Motor neuron (in vitro differentiated cells): ENCODE measurements around the gene TRABD2B. TPM values are rescaled to one million over a fixed set of nuclear protein-coding genes. Genes with fewer than 3 reads are reported as not detected.
A peak's percentile ranks its signal among the peaks of the same experiment; 100 is the strongest.

Experiments
- ATAC-seq, 8 experiments: fragments of 200-7000 bp; cut with Tn5 transposase; replicated peaks in 6 of 8; 2 replicates each; pipeline ENCODE4 v1.8.0; 2021; ENCODE audit warnings: mild to moderate bottlenecking in 8 of 8, moderate library complexity in 8 of 8
- H3K27ac ChIP-seq, 2 donors: fragments of 250-450 bp; sonication (Bioruptor Pico); 2 replicates each; pipeline ENCODE4 v1.9.0; 2021; ENCODE audit warnings: antibody characterized with exemption in 2 of 2, mild to moderate bottlenecking in 2 of 2, moderate library complexity in 1 of 2
- H3K4me1 ChIP-seq, 2 donors: fragments of 250-450 bp; sonication (Bioruptor Pico); replicated peaks in 1 of 2; 2 replicates each; pipeline ENCODE4 v1.6.1; 2021; ENCODE audit warnings: antibody characterized with exemption in 2 of 2, mild to moderate bottlenecking in 2 of 2, moderate library complexity in 1 of 2
- H3K4me3 ChIP-seq, 5 donors: fragments of 250-450 bp; sonication (Bioruptor Pico); 2 replicates each; pipeline ENCODE4 v1.9.0; 2021; ENCODE audit warnings: antibody characterized with exemption in 5 of 5, mild to moderate bottlenecking in 5 of 5, moderate library complexity in 4 of 5
- WGBS, 10 experiments: fragments of 450-650 bp; shearing (Covaris generic); methylation state at CpG; one replicate each; pipeline ENCODE4 v1.0.0; 2022; 5-methylcytosine and 5-hydroxymethylcytosine counted together
- in situ Hi-C, 9 experiments: fragments of 400-800 bp; cut with MboI; loops; one replicate each; pipeline ENCODE4 v1.15.0; 2021; ENCODE audit warnings: low sequenced_read_pairs in 9 of 9, low pct_unique_long_range_greater_than_20kb in 2 of 9; ENCODE audit not compliant: unreplicated experiment in 9 of 9
- total RNA-seq, 8 experiments: library from RNA; unstranded; fragments of 300-600 nt; gene quantifications; 2 replicates each; pipeline versions ENCODE4 v1.2.3 to v1.2.4, GENCODE V29; 2022

TRABD2B gene
- total RNA-seq, 8 experiments from 2014 or later, result 0.11 to 1.1 (median 0.42) TPM

GRCh38 chr1:47824716-47825115 is 172.5 kb downstream of the TRABD2B start:
- peak in 4 of 8 experiments; percentile 7 to 77 (median 35) for ATAC-seq
- Histone ChIP-seq H3K27ac (no peak overlapping the region), H3K4me1 (peaks cover 49 to 74% of the 10 kb centered on the region in 2 donors), H3K4me3 (no peak overlapping the region)
- 0 to 72% (median 48%) methylated on average over 1 to 8 of the region's 8 CpGs; no CpG with 5 or more reads in 3 of the 10 experiments for WGBS, 10 experiments
- in situ Hi-C loops, result no loop called here

- Histone ChIP-seq H3K27ac (peak overlapping the region in 1 of 2 donors; percentile 31), H3K4me3 (no peak overlapping the region), H3K4me1 (peaks cover 49 to 69% of the 10 kb centered on the region in 2 donors)
- no peak for ATAC-seq
- 83 to 100% (median 90%) methylated on average over 1 to 2 of the region's 3 CpGs; no CpG with 5 or more reads in 3 of the 10 experiments for WGBS, 10 experiments
- in situ Hi-C loops, result no loop called here
Observed at GRCh38 chr1:47824297-47824696, 172.9 kb downstream of the TRABD2B start.

- ATAC-seq, result peak in 5 of 8 experiments; percentile 34 to 64 (median 49)
- H3K4me3 ChIP-seq, result no peak overlapping the region
- H3K4me1 ChIP-seq, result peaks cover 47 to 59% of the 10 kb centered on the region in 2 donors
- in situ Hi-C loops, result no loop called here
- peak overlapping the region in 1 of 2 donors; percentile 31 for H3K27ac ChIP-seq
- 30 to 67% (median 46%) methylated on average over 1 to 8 of the region's 9 CpGs; no CpG with 5 or more reads in 3 of the 10 experiments for WGBS, 10 experiments
Observed at GRCh38 chr1:47823040-47823808, 174.0 kb downstream of the TRABD2B start.

- WGBS, 10 experiments, result 31 to 72% (median 58%) methylated on average over 2 to 5 of the region's 5 CpGs; no CpG with 5 or more reads in 5 of the 10 experiments
Observed at GRCh38 chr1:47821760-47822159, 175.4 kb downstream of the TRABD2B start.

GRCh38 chr1:47819574-47819888 is 177.7 kb downstream of the TRABD2B start:
- in situ Hi-C loops, result no loop called here
- no peak for ATAC-seq

More at GRCh38 chr1:47821760-47822159, 175.4 kb downstream of the TRABD2B start:
- Histone ChIP-seq H3K4me3 (no peak overlapping the region), H3K27ac (no peak overlapping the region), H3K4me1 (peaks cover 33 to 44% of the 10 kb centered on the region in 2 donors)
- in situ Hi-C loops, result no loop called here
- ATAC-seq, result peak in 6 of 8 experiments; percentile 18 to 63 (median 34)

GRCh38 chr1:47818682-47819573 is 178.3 kb downstream of the TRABD2B start:
- 84 to 100% (median 95%) methylated on average over 1 to 18 of the region's 20 CpGs for WGBS, 10 experiments
- peaks cover 28 to 47% of the 10 kb centered on the region in 2 donors for H3K4me1 ChIP-seq
- no peak for ATAC-seq
- in situ Hi-C loops, result no loop called here
- no peak overlapping the region for H3K27ac ChIP-seq
- no peak overlapping the region for H3K4me3 ChIP-seq

More at GRCh38 chr1:47819574-47819888, 177.7 kb downstream of the TRABD2B start:
- 60 to 100% (median 93%) methylated on average over 1 to 6 of the region's 9 CpGs; no CpG with 5 or more reads in 3 of the 10 experiments for WGBS, 10 experiments
- Histone ChIP-seq H3K4me3 (no peak overlapping the region), H3K27ac (no peak overlapping the region), H3K4me1 (peaks cover 31 to 47% of the 10 kb centered on the region in 2 donors)

GRCh38 chr1:47817861-47818260 is 179.3 kb downstream of the TRABD2B start:
- in situ Hi-C loops, result no loop called here
- 60 to 100% (median 89%) methylated on average over 1 to 12 of the region's 15 CpGs; no CpG with 5 or more reads in 5 of the 10 experiments for WGBS, 10 experiments
- no peak overlapping the region for H3K4me3 ChIP-seq
- no peak overlapping the region for H3K27ac ChIP-seq
- ATAC-seq, result no peak
- H3K4me1 ChIP-seq, result peaks cover 24 to 47% of the 10 kb centered on the region in 2 donors

GRCh38 chr1:47816325-47817071 is 180.7 kb downstream of the TRABD2B start:
- no peak for ATAC-seq
- H3K27ac ChIP-seq, result no peak overlapping the region
- H3K4me3 ChIP-seq, result no peak overlapping the region
- H3K4me1 ChIP-seq, result peaks cover 21 to 40% of the 10 kb centered on the region in 2 donors
- in situ Hi-C loops, result no loop called here
- whole genome bisulfite sequencing, 10 experiments, result 59 to 100% (median 93%) methylated on average over 1 to 5 of the region's 5 CpGs; no CpG with 5 or more reads in 1 of the 10 experiments

GRCh38 chr1:47814612-47815395 is 182.4 kb downstream of the TRABD2B start:
- no peak overlapping the region for H3K27ac ChIP-seq
- in situ Hi-C loops, result no loop called here
- 0 to 100% (median 76%) methylated on average over 1 to 9 of the region's 12 CpGs; no CpG with 5 or more reads in 1 of the 10 experiments for WGBS, 10 experiments
- ATAC-seq, result peak in 3 of 8 experiments; percentile 32 to 49 (median 34)
- H3K4me1 ChIP-seq, result peaks cover 18 to 39% of the 10 kb centered on the region in 2 donors
- H3K4me3 ChIP-seq, result no peak overlapping the region

- peak in 6 of 8 experiments; percentile 2 to 22 (median 11) for ATAC-seq
- Histone ChIP-seq H3K4me1 (peaks cover 18 to 46% of the 10 kb centered on the region in 2 donors), H3K27ac (no peak overlapping the region), H3K4me3 (no peak overlapping the region)
- in situ Hi-C loops, result no loop called here
- 18 to 80% (median 60%) methylated on average over 1 to 4 of the region's 5 CpGs; no CpG with 5 or more reads in 3 of the 10 experiments for WGBS, 10 experiments
Observed at GRCh38 chr1:47813970-47814369, 183.2 kb downstream of the TRABD2B start.

- H3K4me1 ChIP-seq, result peaks cover 18 to 48% of the 10 kb centered on the region in 2 donors
- in situ Hi-C loops, result no loop called here
Observed at GRCh38 chr1:47812904-47813514, 184.2 kb downstream of the TRABD2B start.

More at GRCh38 chr1:47812904-47813514, 184.2 kb downstream of the TRABD2B start:
- Histone ChIP-seq H3K27ac (no peak overlapping the region), H3K4me3 (no peak overlapping the region)
- 14 to 100% (median 31%) methylated on average over 1 to 7 of the region's 7 CpGs; no CpG with 5 or more reads in 3 of the 10 experiments for WGBS, 10 experiments
- ATAC-seq, result peak; percentile 17 to 83 (median 50)
